SK-N-SH (cell line): Measurements from ENCODE around the gene UBE2U. TPM values are rescaled to one million over a fixed set of nuclear protein-coding genes. Genes with fewer than 3 reads are reported as not detected.

Experiments used
- CTCF ChIA-PET: fragments of 300-600, 350-600 bp; formaldehyde crosslinking; extraction: SDS; loops from one replicate; lab custom pipeline; 2021; lab: Yijun Ruan, JAX
- POLR2A ChIA-PET: fragments of 350-600 bp; sonication (Branson Sonifier 250); formaldehyde crosslinking; extraction: SDS; loops from one replicate; lab custom pipeline; 2020; ENCODE audit warnings: antibody characterized with exemption, inconsistent platforms; lab: Yijun Ruan, JAX
- DNase-seq: peaks from one replicate; pipeline ENCODE4 v3.0.0; 2012
- H2AFZ ChIP-seq: fragments of 200-600 bp; sonication (generic); 2 replicates; pipeline ENCODE4 v1.8.1; 2016; ENCODE audit warnings: antibody characterized with exemption, mild to moderate bottlenecking, low read depth
- H3F3A ChIP-seq: fragments of 200-600 bp; sonication (generic); replicated peaks from 2 replicates; pipeline ENCODE3; 2016; ENCODE audit warnings: antibody characterized with exemption, mild to moderate bottlenecking; ENCODE audit not compliant: insufficient read depth
- H3K27ac ChIP-seq, 2 experiments: fragments of 200-500 bp in 1 of 2; fragments of 200-600 bp in 1 of 2; sonication (Bioruptor generic) in 1 of 2; sonication (generic), shearing (Covaris generic) in 1 of 2; 2 replicates each; pipeline versions ENCODE4 v1.5.1 to v1.6.1; 2014 to 2016; ENCODE audit warnings: low read depth in 2 of 2, inconsistent platforms in 1 of 2, low read length in 1 of 2, mild to moderate bottlenecking in 1 of 2, mixed read lengths in 1 of 2
- H3K27me3 ChIP-seq: fragments of 200-600 bp; sonication (generic), shearing (Covaris generic); 2 replicates; pipeline ENCODE4 v1.6.1; 2016; ENCODE audit warnings: mixed run types; ENCODE audit not compliant: insufficient read depth
- H3K36me3 ChIP-seq, 2 experiments: fragments of 200-500 bp in 1 of 2; fragments of 200-600 bp in 1 of 2; sonication (Bioruptor generic) in 1 of 2; sonication (generic) in 1 of 2; replicated peaks in 1 of 2; 2 replicates each; pipeline versions ENCODE3 to v1.5.1; 2014 to 2016; ENCODE audit warnings: low read length in 1 of 2, mild to moderate bottlenecking in 1 of 2; ENCODE audit not compliant: insufficient read depth in 2 of 2, control insufficient read depth in 1 of 2
- H3K4me1 ChIP-seq, 2 experiments: fragments of 200-500 bp in 1 of 2; fragments of 200-600 bp in 1 of 2; sonication (Bioruptor generic) in 1 of 2; sonication (generic), shearing (Covaris generic) in 1 of 2; 2 replicates each; pipeline versions ENCODE4 v1.5.1 to v1.6.1; 2014 to 2016; ENCODE audit warnings: low read depth in 1 of 2, low read length in 1 of 2, mixed run types in 1 of 2; ENCODE audit not compliant: insufficient read depth in 2 of 2, control insufficient read depth in 1 of 2
- H3K4me2 ChIP-seq: fragments of 200-600 bp; sonication (generic), shearing (Covaris generic); 2 replicates; pipeline ENCODE4 v1.6.1; 2017; ENCODE audit warnings: mixed run types
- H3K4me3 ChIP-seq, 2 experiments: fragments of 200-500 bp in 1 of 2; fragments of 200-600 bp in 1 of 2; sonication (Bioruptor generic) in 1 of 2; sonication (generic), shearing (Covaris generic) in 1 of 2; 2 replicates each; pipeline versions ENCODE4 v1.5.1 to v1.8.1; 2014 to 2016; ENCODE audit warnings: low read depth in 2 of 2, inconsistent platforms in 1 of 2, low read length in 1 of 2, mild to moderate bottlenecking in 1 of 2, mixed read lengths in 1 of 2, moderate library complexity in 1 of 2
- H3K79me2 ChIP-seq: fragments of 200-600 bp; sonication (generic); 2 replicates; pipeline ENCODE4 v1.8.1; 2017; ENCODE audit warnings: mild to moderate bottlenecking; ENCODE audit not compliant: insufficient read depth
- H3K9ac ChIP-seq: fragments of 200-600 bp; sonication (generic); 2 replicates; pipeline ENCODE4 v1.6.1; 2017; ENCODE audit warnings: mixed run types
- H3K9me2 ChIP-seq: fragments of 200-600 bp; sonication (generic); 2 replicates; pipeline ENCODE4 v1.6.1; 2017; ENCODE audit warnings: mixed run types
- H3K9me3 ChIP-seq: fragments of 200-600 bp; sonication (generic); 2 replicates; pipeline ENCODE4 v1.6.1; 2017; ENCODE audit warnings: mixed run types, mild to moderate bottlenecking, moderate library complexity
- H4K20me1 ChIP-seq: fragments of 200-600 bp; sonication (generic); 2 replicates; pipeline ENCODE4 v1.6.1; 2017; ENCODE audit warnings: mild to moderate bottlenecking, mixed run types; ENCODE audit not compliant: insufficient read depth
- ELF1 ChIP-seq: IDR thresholded peaks from 2 replicates; pipeline ENCODE4 v1.4.0; 2012
- EZH2phosphoT487 ChIP-seq: fragments of 200-600 bp; sonication (generic); IDR thresholded peaks from 2 replicates; pipeline ENCODE4 v1.6.1; 2017; ENCODE audit warnings: low read depth, mixed run types, mild to moderate bottlenecking, antibody characterized with exemption, moderate library complexity, borderline replicate concordance
- FOXM1 ChIP-seq: IDR thresholded peaks from 2 replicates; pipeline ENCODE4 v1.4.0; 2012; ENCODE audit warnings: low read depth, mild to moderate bottlenecking
- JUND ChIP-seq: IDR thresholded peaks from 2 replicates; pipeline ENCODE4 v1.4.0; 2012
- MXI1 ChIP-seq: IDR thresholded peaks from 2 replicates; pipeline ENCODE4 v1.6.1; 2012; ENCODE audit warnings: mild to moderate bottlenecking, low read depth, low read length, improper control_type of control experiment
- NRF1 ChIP-seq: IDR thresholded peaks from 2 replicates; pipeline ENCODE4 v1.6.1; 2012; ENCODE audit warnings: low read depth, mild to moderate bottlenecking, low read length
- POLR2AphosphoS5 ChIP-seq: IDR thresholded peaks from 2 replicates; pipeline ENCODE4 v1.6.1; 2012; ENCODE audit warnings: low read depth, low read length
- REST ChIP-seq: IDR thresholded peaks from 2 replicates; pipeline ENCODE4 v1.6.1; 2012; ENCODE audit warnings: mild to moderate bottlenecking, low read depth, low read length, moderate library complexity
- SIN3A ChIP-seq: IDR thresholded peaks from 2 replicates; pipeline ENCODE4 v1.6.1; 2012; ENCODE audit warnings: low read depth, mild to moderate bottlenecking, low read length, moderate library complexity, borderline replicate concordance
- TEAD4 ChIP-seq: IDR thresholded peaks from 2 replicates; pipeline ENCODE4 v1.4.0; 2012; ENCODE audit warnings: mild to moderate bottlenecking, borderline replicate concordance; ENCODE audit not compliant: insufficient read depth
- YY1 ChIP-seq: IDR thresholded peaks from 2 replicates; pipeline ENCODE4 v1.4.0; 2012; ENCODE audit warnings: low read depth, mild to moderate bottlenecking
- ZBTB33 ChIP-seq: IDR thresholded peaks from 2 replicates; pipeline ENCODE4 v1.4.0; 2012; ENCODE audit warnings: low read depth, borderline replicate concordance
- polyA plus RNA-seq, 3 experiments: library from polyadenylated mRNA; depleted of rRNA; stranded (reverse); fragments of >200 nt; gene quantifications; 2 replicates each; pipeline ENCODE4 v1.2.3, GENCODE V29; 2012
- TF ChIP-seq, protein P1 (sequence below): IDR thresholded peaks from 2 replicates; pipeline ENCODE4; 2012
- TF ChIP-seq, protein P2 (sequence below): IDR thresholded peaks from 2 replicates; pipeline ENCODE4 v1.4.0; 2012; ENCODE audit warnings: low read depth

Gene UBE2U
- polyA plus RNA-seq, 1 of the 3 experiments (the other 2 are of a cell fraction): not detected

DNA sequence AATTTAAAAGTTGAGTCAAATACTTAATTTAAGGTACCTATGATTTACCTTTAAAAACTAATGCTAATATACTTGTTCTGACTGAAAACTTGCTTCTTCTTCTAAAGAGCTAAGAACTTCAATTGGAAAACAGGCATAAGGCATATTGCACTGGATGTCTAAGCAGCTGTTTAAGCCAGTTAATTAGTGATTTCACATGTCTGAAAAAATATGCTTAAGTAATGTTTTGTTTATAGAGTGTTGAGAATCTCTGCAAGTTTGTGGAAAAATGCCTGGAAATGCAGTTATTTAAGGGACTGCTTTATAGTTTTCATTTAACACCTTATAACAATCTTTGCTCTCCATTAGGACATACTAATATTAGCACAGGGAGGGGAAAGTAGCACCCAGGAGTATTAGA, 28.2 kb downstream of the UBE2U start:
- ChIA-PET POLR2A (no interaction called here), CTCF (interaction anchor here (1.3 kb wide), 1 partner anchor 557 kb away, joined by 3 read pairs; no protein-coding TSS in a partner anchor)
- Histone ChIP-seq H3K4me3 (no peak overlapping the region), H3K36me3 (no peaks in the 10 kb centered on the region), H3K9me3 (no peaks in the 10 kb centered on the region), H3K27ac (peak overlapping the region in 1 of 2 experiments; percentile 39; a peak in 1 of 4 replicates), H2AFZ (no peak overlapping the region), H4K20me1 (no peaks in the 10 kb centered on the region), H3K79me2 (no peaks in the 10 kb centered on the region), H3K4me1 (peaks cover 0 to 6% of the 10 kb centered on the region in 2 experiments; a peak in 1 of 4 replicates), H3K4me2 (no peak overlapping the region), H3K9me2 (no peaks in the 10 kb centered on the region), H3F3A (no peaks in the 10 kb centered on the region), H3K9ac (no peak overlapping the region), H3K27me3 (no peaks in the 10 kb centered on the region)
- no peak for TF ChIP-seq ZBTB33
- TF ChIP-seq JUND: no peak
- no peak for TF ChIP-seq EZH2phosphoT487
- TF ChIP-seq MXI1: no peak
- TF ChIP-seq SIN3A: no peak
- TF ChIP-seq, protein P1, sequence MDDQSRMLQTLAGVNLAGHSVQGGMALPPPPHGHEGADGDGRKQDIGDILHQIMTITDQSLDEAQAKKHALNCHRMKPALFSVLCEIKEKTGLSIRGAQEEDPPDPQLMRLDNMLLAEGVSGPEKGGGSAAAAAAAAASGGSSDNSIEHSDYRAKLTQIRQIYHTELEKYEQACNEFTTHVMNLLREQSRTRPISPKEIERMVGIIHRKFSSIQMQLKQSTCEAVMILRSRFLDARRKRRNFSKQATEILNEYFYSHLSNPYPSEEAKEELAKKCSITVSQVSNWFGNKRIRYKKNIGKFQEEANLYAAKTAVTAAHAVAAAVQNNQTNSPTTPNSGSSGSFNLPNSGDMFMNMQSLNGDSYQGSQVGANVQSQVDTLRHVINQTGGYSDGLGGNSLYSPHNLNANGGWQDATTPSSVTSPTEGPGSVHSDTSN: no peak
- TF ChIP-seq POLR2AphosphoS5: no peak
- no peak for TF ChIP-seq ELF1
- TF ChIP-seq, protein P2, sequence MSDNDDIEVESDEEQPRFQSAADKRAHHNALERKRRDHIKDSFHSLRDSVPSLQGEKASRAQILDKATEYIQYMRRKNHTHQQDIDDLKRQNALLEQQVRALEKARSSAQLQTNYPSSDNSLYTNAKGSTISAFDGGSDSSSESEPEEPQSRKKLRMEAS: no peak
- no peak for TF ChIP-seq YY1
- no peak for TF ChIP-seq NRF1
- no peak for TF ChIP-seq FOXM1
- TF ChIP-seq TEAD4: no peak
- no peak for TF ChIP-seq REST
- no peak for DNase-seq
